ENCODE measurements around the gene NDUFA12.

GRCh38 chr12:94925729-94926128, 77.8 kb downstream of the NDUFA12 start:
- TF ChIP-seq CTCF (IDR thresholded peaks at IDR 0.05) = no peak
- no peak for TF ChIP-seq POLR2A (IDR thresholded peaks at IDR 0.05)

All from heart left ventricle (tissue), 13 donors.